Lower lobe of right lung (tissue), 2 donors: ENCODE results near the gene VSTM2B. TPM values are rescaled to one million over a fixed set of nuclear protein-coding genes. Genes with fewer than 3 reads are reported as not detected.
"Not testable (repeated sequence)": the region's sequence is repeated elsewhere in the genome, so short reads cannot be mapped to it uniquely, and the experiment has no call there.

Experiments
- ATAC-seq, 2 donors: fragments of 200-7000 bp; cut with Tn5 transposase; one replicate each; pipeline ENCODE4 v1.9.1; 2020 to 2022; ENCODE audit warnings: mild to moderate bottlenecking in 2 of 2, moderate library complexity in 2 of 2
- DNase-seq: peaks from one replicate; pipeline ENCODE4 v3.0.0-alpha.2; 2020
- H3K27ac ChIP-seq: fragments of 200-600 bp; one replicate; pipeline ENCODE4 v1.8.0; 2022
- H3K27me3 ChIP-seq: fragments of 200-600 bp; one replicate; pipeline ENCODE4 v1.8.0; 2022; ENCODE audit warnings: low read depth
- H3K36me3 ChIP-seq: fragments of 200-600 bp; one replicate; pipeline ENCODE4 v1.8.0; 2022; ENCODE audit warnings: mild to moderate bottlenecking
- H3K4me1 ChIP-seq: fragments of 200-600 bp; one replicate; pipeline ENCODE4 v1.8.0; 2022
- H3K4me3 ChIP-seq: fragments of 200-600 bp; one replicate; pipeline ENCODE4 v1.8.0; 2022; ENCODE audit warnings: mild to moderate bottlenecking
- H3K9me3 ChIP-seq: fragments of 200-600 bp; one replicate; pipeline ENCODE4 v1.8.0; 2022
- intact Hi-C: fragments of 100-400 bp; cut with DNase I; formaldehyde crosslinking; loops from one replicate; pipeline ENCODE4 v1.11.0; 2022
- total RNA-seq: library from RNA; stranded (reverse); fragmentation: NEBNext Ultra II Directional; extraction: Animal tissue kit (Norgen Biotek cat#: 25700); gene quantifications from one replicate; pipeline ENCODE4 v1.2.1, GENCODE V29; 2021
- TF ChIP-seq, protein P1 (sequence below): fragments of 200-600 bp; IDR thresholded peaks from one replicate; pipeline ENCODE4 v1.8.0; 2022; ENCODE audit warnings: antibody characterized with exemption, mild to moderate bottlenecking
- donor health status: DM: no; HTN: yes; CAD: no; lungs with severe emphysema.

VSTM2B gene
- total RNA-seq, 1 donor from 2014 or later: not detected

GRCh38 chr19:29549105-29550070, 23.6 kb downstream of the VSTM2B start:
- peak in 1 of 2 donors; percentile 27 for ATAC-seq

DNA sequence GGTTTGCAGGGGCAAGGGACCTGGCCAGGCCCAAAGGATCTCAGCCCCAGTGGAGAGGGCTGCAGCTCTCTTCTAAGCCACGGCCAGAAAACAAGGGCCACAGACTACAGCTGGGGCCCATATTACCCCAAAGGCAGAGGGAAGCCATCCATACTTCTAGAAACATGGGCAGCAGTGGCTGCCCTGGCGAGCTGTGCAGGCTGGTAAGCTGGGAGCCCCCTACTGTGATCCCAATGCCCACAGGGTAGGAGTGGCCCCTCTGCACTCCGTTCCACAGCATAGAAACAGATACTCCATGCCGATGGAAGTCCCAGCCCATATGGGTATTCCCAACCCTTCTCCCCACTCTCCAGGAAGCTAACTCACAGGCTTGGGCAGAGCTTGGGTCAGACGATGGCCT, 25.1 kb downstream of the VSTM2B start:
- Histone ChIP-seq H3K4me3 (no peak overlapping the region), H3K36me3 (no peaks in the 10 kb centered on the region), H3K9me3 (no peaks in the 10 kb centered on the region), H3K4me1 (no peaks in the 10 kb centered on the region), H3K27me3 (no peaks in the 10 kb centered on the region), H3K27ac (no peak overlapping the region)
- DNase-seq (no peak), ATAC-seq (no peak)
- intact Hi-C loops: no loop called here
- TF ChIP-seq, protein P1, sequence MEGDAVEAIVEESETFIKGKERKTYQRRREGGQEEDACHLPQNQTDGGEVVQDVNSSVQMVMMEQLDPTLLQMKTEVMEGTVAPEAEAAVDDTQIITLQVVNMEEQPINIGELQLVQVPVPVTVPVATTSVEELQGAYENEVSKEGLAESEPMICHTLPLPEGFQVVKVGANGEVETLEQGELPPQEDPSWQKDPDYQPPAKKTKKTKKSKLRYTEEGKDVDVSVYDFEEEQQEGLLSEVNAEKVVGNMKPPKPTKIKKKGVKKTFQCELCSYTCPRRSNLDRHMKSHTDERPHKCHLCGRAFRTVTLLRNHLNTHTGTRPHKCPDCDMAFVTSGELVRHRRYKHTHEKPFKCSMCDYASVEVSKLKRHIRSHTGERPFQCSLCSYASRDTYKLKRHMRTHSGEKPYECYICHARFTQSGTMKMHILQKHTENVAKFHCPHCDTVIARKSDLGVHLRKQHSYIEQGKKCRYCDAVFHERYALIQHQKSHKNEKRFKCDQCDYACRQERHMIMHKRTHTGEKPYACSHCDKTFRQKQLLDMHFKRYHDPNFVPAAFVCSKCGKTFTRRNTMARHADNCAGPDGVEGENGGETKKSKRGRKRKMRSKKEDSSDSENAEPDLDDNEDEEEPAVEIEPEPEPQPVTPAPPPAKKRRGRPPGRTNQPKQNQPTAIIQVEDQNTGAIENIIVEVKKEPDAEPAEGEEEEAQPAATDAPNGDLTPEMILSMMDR: no peak

More at GRCh38 chr19:29549105-29550070, 23.6 kb downstream of the VSTM2B start:
- Histone ChIP-seq H3K27me3 (peaks cover 4% of the 10 kb centered on the region), H3K4me1 (no peaks in the 10 kb centered on the region), H3K4me3 (no peak overlapping the region), H3K27ac (no peak overlapping the region), H3K9me3 (no peaks in the 10 kb centered on the region), H3K36me3 (no peaks in the 10 kb centered on the region)
- intact Hi-C loops: no loop called here
- no peak for DNase-seq
- TF ChIP-seq, protein P1: no peak

DNA sequence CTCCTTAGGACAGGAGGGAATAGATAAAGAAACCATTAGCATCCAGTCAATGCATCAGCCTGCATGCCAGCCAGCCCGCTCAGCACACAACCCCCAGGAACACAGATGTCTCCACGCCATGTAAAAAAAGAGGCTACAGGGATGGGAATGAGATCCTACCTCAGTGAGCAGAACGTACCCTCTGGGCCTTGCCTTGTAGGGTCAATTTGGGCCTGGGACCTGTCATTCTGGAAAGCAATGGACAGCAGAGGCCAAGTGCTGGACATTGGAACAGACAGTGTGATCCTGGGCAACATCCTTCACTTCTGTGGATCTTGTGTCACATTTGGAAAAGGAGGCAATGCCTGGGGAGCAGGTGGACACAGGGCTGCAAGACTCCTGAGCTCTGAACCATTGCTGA, 26.0 kb downstream of the VSTM2B start:
- no peak for ATAC-seq
- no peak overlapping the region for H3K4me3 ChIP-seq
- H3K36me3 ChIP-seq: no peaks in the 10 kb centered on the region
- H3K27ac ChIP-seq: no peak overlapping the region
- H3K4me1 ChIP-seq: no peaks in the 10 kb centered on the region
- intact Hi-C loops: no loop called here
- DNase-seq: no peak
- H3K27me3 ChIP-seq: no peaks in the 10 kb centered on the region
- no peaks in the 10 kb centered on the region for H3K9me3 ChIP-seq
- TF ChIP-seq, protein P1: no peak

DNA sequence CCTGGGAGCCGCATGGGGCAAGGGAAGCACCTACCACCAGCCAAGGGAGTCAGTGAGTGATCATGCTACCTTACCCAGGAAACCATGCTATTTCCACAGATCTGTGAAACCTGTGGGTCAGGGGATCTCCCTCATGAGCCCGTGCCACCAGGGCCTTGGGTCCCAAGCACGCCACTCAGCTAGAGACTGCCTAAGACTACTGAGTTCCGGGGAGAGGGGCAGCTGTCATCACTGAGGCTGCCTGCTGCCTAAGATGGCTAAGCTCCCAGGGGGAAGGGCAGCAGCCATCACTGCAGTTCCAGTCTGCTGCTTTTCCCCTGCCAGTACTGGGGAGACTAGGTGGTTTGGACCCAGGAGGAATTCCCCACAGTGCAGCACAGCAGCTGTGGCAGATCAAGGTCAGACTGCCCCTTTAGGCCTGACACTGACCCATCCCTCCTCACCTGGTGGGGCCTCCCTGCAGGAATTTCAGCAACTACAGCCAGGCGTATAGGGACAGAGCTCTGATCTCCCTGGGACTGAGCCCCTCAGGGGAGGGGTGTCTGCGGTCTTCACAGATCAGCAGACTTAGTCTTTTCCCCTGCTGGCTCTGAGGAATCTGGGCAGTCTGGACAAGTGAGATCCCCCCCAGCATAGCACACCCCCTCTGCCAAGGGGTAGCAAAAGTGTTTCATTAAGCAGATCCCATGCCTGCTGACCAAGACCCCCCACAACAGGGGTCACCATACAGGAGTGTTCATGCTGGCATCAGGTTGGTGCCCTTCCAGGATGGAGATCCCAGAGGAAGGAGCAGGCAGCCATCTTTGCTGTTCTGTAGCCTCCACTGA, 26.9 kb downstream of the VSTM2B start:
- Histone ChIP-seq H3K27me3 (no peaks in the 10 kb centered on the region), H3K27ac (no peak overlapping the region), H3K4me3 (no peak overlapping the region), H3K9me3 (no peaks in the 10 kb centered on the region), H3K4me1 (no peaks in the 10 kb centered on the region), H3K36me3 (no peaks in the 10 kb centered on the region)
- DNase-seq: no peak
- intact Hi-C loops: no loop called here
- TF ChIP-seq, protein P1: no peak
- ATAC-seq: no peak

DNA sequence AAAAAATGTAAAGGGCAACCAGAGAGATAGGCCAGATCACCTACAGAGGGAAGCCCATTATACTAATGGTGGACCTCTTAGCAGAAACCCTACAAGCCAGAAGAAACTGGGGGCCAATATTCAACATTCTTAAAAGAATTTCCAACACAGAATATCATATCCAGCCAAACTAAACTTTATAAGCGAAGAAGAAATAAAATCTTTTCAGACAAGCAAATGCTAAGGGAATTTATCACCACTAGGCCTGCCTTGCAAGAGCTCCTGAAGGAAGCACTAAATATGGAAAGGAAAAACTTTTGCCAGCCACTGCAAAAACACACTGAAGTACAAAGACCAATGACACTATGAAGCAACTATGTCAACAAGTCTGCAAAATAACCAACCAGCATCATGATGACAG, 28.4 kb downstream of the VSTM2B start:
- ATAC-seq: no peak
- H3K4me3 ChIP-seq: no peak overlapping the region
- DNase-seq: no peak
- intact Hi-C loops: no loop called here
- TF ChIP-seq, protein P1: no peak
- no peaks in the 10 kb centered on the region for H3K36me3 ChIP-seq
- H3K4me1 ChIP-seq: no peaks in the 10 kb centered on the region
- no peaks in the 10 kb centered on the region for H3K27me3 ChIP-seq
- no peak overlapping the region for H3K27ac ChIP-seq
- H3K9me3 ChIP-seq: no peaks in the 10 kb centered on the region

DNA sequence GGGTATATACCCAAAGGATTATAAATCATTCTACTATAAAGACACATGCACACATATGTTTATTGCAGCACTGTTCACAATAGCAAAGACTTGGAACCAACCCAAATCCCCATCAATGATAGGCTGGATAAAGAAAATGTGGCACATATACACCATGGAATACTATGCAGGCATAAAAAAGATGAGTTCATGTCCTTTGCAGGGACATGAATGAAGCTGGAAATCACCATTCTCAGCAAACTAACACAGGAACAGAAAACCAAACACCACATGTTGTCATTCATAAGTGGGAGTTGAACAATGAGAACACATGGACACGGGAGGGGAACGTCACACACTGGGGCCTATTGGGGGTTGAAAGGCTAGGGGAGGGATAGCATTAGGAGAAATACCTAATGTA, 33.3 kb downstream of the VSTM2B start:
- H3K4me3 ChIP-seq, H3K27ac ChIP-seq, H3K36me3 ChIP-seq, DNase-seq, intact Hi-C loops, H3K4me1 ChIP-seq, H3K9me3 ChIP-seq, ATAC-seq, H3K27me3 ChIP-seq: not testable (repeated sequence)
